Liver (tissue), 9 donors: ENCODE data around the gene SP2. TPM values are rescaled to one million over a fixed set of nuclear protein-coding genes. Genes with fewer than 3 reads are reported as not detected.

Experiments
- DNase-seq: peaks from one replicate; pipeline ENCODE4 v3.0.0-alpha.2; 2017; ENCODE audit warnings: low spot score
- H3K27ac ChIP-seq, 2 donors: one replicate each; pipeline ENCODE4 v1.7.0; 2013; ENCODE audit warnings: inconsistent platforms in 2 of 2, low read length in 2 of 2, control low read depth in 1 of 2, low read depth in 1 of 2, mild to moderate bottlenecking in 1 of 2
- H3K27me3 ChIP-seq, 4 donors: one replicate each; pipeline versions ENCODE4 v1.6.1 to v1.7.0; 2013; ENCODE audit warnings: low read length in 3 of 4, inconsistent platforms in 1 of 4, mild to moderate bottlenecking in 1 of 4, moderate library complexity in 1 of 4; ENCODE audit not compliant: control insufficient read depth in 4 of 4, insufficient read depth in 4 of 4
- H3K36me3 ChIP-seq, 4 donors: one replicate each; pipeline versions ENCODE4 v1.6.1 to v1.7.0; 2013; ENCODE audit warnings: low read length in 3 of 4, mild to moderate bottlenecking in 3 of 4, low read depth in 1 of 4, moderate library complexity in 1 of 4; ENCODE audit not compliant: control insufficient read depth in 4 of 4, insufficient read depth in 3 of 4
- H3K4me1 ChIP-seq, 4 donors: one replicate each; pipeline versions ENCODE4 v1.6.1 to v1.7.0; 2013; ENCODE audit warnings: low read length in 3 of 4, mild to moderate bottlenecking in 3 of 4, moderate library complexity in 1 of 4; ENCODE audit not compliant: control insufficient read depth in 4 of 4, insufficient read depth in 4 of 4
- H3K4me3 ChIP-seq, 3 donors: one replicate each; pipeline versions ENCODE4 v1.6.1 to v1.7.0; 2013; ENCODE audit warnings: low read length in 3 of 3, control low read depth in 1 of 3, low read depth in 1 of 3, mild to moderate bottlenecking in 1 of 3
- H3K9ac ChIP-seq, 2 donors: one replicate each; pipeline ENCODE4 v1.7.0; 2013; ENCODE audit warnings: low read length in 2 of 2, mild to moderate bottlenecking in 2 of 2, moderate library complexity in 2 of 2, control low read depth in 1 of 2, low read depth in 1 of 2
- H3K9me3 ChIP-seq, 4 donors: one replicate each; pipeline versions ENCODE4 v1.6.1 to v1.7.0; 2013; ENCODE audit warnings: low read length in 3 of 4; ENCODE audit not compliant: control insufficient read depth in 4 of 4
- EGR1 ChIP-seq, 2 donors: IDR thresholded peaks; 2 replicates each; pipeline ENCODE4 v1.6.1; 2016 to 2018; ENCODE audit warnings: antibody characterized with exemption in 2 of 2, low read depth in 2 of 2
- FOXA1 ChIP-seq: IDR thresholded peaks from 2 replicates; pipeline ENCODE4 v1.6.1; 2016; ENCODE audit warnings: antibody characterized with exemption
- GABPA ChIP-seq, 2 donors: IDR thresholded peaks in 1 of 2; conservative IDR thresholded peaks in 1 of 2; 2 replicates each; pipeline ENCODE4 v1.6.1; 2016; ENCODE audit warnings: antibody characterized with exemption in 2 of 2, mild to moderate bottlenecking in 1 of 2, moderate library complexity in 1 of 2
- HNF4G ChIP-seq: IDR thresholded peaks from 2 replicates; pipeline ENCODE4 v1.6.1; 2016; ENCODE audit warnings: antibody characterized with exemption
- JUND ChIP-seq, 2 donors: IDR thresholded peaks; 2 replicates each; pipeline ENCODE4 v1.6.1; 2016; ENCODE audit warnings: antibody characterized with exemption in 2 of 2
- NR2F2 ChIP-seq: IDR thresholded peaks from 2 replicates; pipeline ENCODE4 v1.6.1; 2016; ENCODE audit warnings: antibody characterized with exemption
- RAD21 ChIP-seq, 2 donors: IDR thresholded peaks; 2 replicates each; pipeline ENCODE4 v1.6.1; 2016; ENCODE audit warnings: antibody characterized with exemption in 2 of 2, mild to moderate bottlenecking in 2 of 2
- SP1 ChIP-seq: IDR thresholded peaks from 2 replicates; pipeline ENCODE4 v1.6.1; 2018; ENCODE audit warnings: antibody characterized with exemption, mild to moderate bottlenecking
- TAF1 ChIP-seq: conservative IDR thresholded peaks from 2 replicates; pipeline ENCODE4 v1.6.1; 2016; ENCODE audit warnings: antibody characterized with exemption, mild to moderate bottlenecking
- YY1 ChIP-seq: IDR thresholded peaks from 2 replicates; pipeline ENCODE4 v1.6.1; 2016; ENCODE audit warnings: antibody characterized with exemption, mild to moderate bottlenecking
- WGBS: extraction: QIAGEN DNeasy Blood & Tissue Kit; methylation state at CpG from one replicate; pipeline ENCODE4 v1.1.7; 2013; 5-methylcytosine and 5-hydroxymethylcytosine counted together
- polyA plus RNA-seq, 2 donors: library from polyadenylated mRNA; stranded (reverse) in 1 of 2; unstranded in 1 of 2; fragments of 200-250 nt in 1 of 2; fragments of >200 nt in 1 of 2; fragmentation: Nextera tagmentation in 1 of 2; extraction: Ambion mirVana in 1 of 2; gene quantifications; one replicate each; pipeline versions ENCODE4 v1.2.1 to v1.2.3, GENCODE V29; 2013 to 2015
- total RNA-seq, 2 donors: library from RNA; depleted of rRNA; stranded (reverse); fragments of >200 nt; gene quantifications; one replicate each; pipeline ENCODE4 v1.2.3, GENCODE V29; 2014
- TF ChIP-seq, protein P1 (sequence below): IDR thresholded peaks from 2 replicates; pipeline ENCODE4 v1.6.1; 2016; ENCODE audit warnings: antibody characterized with exemption
- TF ChIP-seq, protein P2 (sequence below): fragments of 150-350 bp; IDR thresholded peaks from 2 replicates; pipeline ENCODE4 v1.5.1; 2017; ENCODE audit warnings: improper control_type of control experiment, low read depth, low read length; ENCODE audit not compliant: missing input control
- TF ChIP-seq, protein P3 (sequence below): IDR thresholded peaks from 2 replicates; pipeline ENCODE4 v1.6.1; 2016; ENCODE audit warnings: antibody characterized with exemption, mild to moderate bottlenecking
- TF ChIP-seq, protein P4 (sequence below): IDR thresholded peaks from 2 replicates; pipeline ENCODE4 v1.6.1; 2016; ENCODE audit warnings: antibody characterized with exemption
- TF ChIP-seq, protein P5 (sequence below): IDR thresholded peaks from 2 replicates; pipeline ENCODE4 v1.6.1; 2016; ENCODE audit warnings: antibody characterized with exemption
- donor health status: healthy.
- donor health status: healthy.
- donor health status: healthy.
- donor health status: healthy.
- donor health status: healthy.

The SP2 gene
- total and polyA plus RNA-seq, 4 donors, result 2.2 to 5.7 (median 3.8) TPM

DNA sequence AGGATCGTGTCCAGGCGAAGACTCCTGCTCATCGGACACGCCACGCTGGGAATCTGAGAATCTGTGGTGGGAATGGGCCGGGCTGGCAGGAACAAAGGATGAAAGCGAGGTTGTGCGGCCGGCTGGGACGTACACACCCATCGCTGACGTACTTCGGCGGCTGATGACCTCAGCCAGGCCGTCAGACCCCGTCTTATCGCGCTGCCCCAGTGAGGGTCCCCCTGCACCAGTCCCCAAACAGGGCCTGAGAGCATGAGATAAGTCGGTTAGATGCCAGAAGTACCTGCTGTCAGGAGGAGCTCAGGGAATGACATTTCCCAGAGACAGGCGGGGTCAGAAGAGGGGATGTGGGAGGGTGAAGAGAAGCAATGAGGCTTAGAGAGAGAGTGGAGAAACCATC lies 29.1 kb upstream of the SP2 start:
- Histone ChIP-seq H3K9ac (no peak overlapping the region), H3K4me1 (no peaks in the 10 kb centered on the region), H3K36me3 (no peaks in the 10 kb centered on the region), H3K27me3 (peaks cover 0 to 7% (median 0%) of the 10 kb centered on the region in 4 donors), H3K4me3 (no peak overlapping the region), H3K27ac (no peak overlapping the region), H3K9me3 (no peaks in the 10 kb centered on the region)
- peak; percentile 60 for DNase-seq
- 76% methylated on average over 20 of the region's 20 CpGs for WGBS
- TF ChIP-seq YY1 (no peak), JUND (IDR thresholded peaks at IDR 0.05) (no peak), SP1 (no peak), EGR1 (IDR thresholded peaks at IDR 0.05; ENCODE audit: low read depth in 2 of 2) (no peak), HNF4G (no peak), FOXA1 (no peak)
- TF ChIP-seq, protein P1, sequence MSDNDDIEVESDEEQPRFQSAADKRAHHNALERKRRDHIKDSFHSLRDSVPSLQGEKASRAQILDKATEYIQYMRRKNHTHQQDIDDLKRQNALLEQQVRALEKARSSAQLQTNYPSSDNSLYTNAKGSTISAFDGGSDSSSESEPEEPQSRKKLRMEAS, result no peak
- TF ChIP-seq, protein P2, sequence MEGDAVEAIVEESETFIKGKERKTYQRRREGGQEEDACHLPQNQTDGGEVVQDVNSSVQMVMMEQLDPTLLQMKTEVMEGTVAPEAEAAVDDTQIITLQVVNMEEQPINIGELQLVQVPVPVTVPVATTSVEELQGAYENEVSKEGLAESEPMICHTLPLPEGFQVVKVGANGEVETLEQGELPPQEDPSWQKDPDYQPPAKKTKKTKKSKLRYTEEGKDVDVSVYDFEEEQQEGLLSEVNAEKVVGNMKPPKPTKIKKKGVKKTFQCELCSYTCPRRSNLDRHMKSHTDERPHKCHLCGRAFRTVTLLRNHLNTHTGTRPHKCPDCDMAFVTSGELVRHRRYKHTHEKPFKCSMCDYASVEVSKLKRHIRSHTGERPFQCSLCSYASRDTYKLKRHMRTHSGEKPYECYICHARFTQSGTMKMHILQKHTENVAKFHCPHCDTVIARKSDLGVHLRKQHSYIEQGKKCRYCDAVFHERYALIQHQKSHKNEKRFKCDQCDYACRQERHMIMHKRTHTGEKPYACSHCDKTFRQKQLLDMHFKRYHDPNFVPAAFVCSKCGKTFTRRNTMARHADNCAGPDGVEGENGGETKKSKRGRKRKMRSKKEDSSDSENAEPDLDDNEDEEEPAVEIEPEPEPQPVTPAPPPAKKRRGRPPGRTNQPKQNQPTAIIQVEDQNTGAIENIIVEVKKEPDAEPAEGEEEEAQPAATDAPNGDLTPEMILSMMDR, result no peak

DNA sequence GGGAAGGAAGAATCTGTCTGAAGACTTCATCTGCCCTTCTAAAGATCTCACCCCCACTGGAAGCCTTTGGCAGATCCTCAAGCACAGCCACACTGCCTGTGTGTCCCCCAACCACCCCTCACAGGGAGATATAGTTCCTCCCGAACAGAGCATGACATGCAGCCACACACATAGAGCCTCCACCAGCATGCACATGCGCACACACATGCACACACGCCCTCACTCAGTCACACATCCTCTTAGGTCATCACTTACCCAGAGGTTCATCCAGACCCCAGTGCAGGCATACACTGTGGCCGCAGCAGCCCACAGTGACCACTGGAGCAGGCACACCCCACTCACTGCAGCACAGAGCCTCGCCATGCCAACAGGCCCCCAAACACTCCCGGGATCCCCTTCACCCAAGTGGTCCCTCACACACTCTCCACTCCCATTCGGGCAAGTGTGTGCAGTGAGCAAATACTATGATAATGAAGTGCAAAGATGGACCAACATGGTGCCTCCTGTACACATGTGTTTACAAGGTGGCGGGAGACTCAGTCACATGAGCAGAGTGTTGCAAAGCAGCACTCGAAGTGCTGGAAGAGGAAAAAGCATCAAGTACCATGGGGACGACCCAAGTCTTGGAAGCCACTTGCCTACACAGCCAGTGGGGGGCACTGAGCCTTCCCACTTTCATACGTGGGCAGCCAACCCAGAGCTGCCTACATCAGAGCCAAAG lies 28.1 kb upstream of the SP2 start:
- 90% methylated on average over 11 of the region's 11 CpGs for WGBS
- DNase-seq, result no peak
- H3K9me3 ChIP-seq, result no peaks in the 10 kb centered on the region
- no peak overlapping the region for H3K27ac ChIP-seq
- peaks cover 0 to 7% (median 0%) of the 10 kb centered on the region in 4 donors for H3K27me3 ChIP-seq
- no peaks in the 10 kb centered on the region for H3K36me3 ChIP-seq
- TF ChIP-seq, protein P3, sequence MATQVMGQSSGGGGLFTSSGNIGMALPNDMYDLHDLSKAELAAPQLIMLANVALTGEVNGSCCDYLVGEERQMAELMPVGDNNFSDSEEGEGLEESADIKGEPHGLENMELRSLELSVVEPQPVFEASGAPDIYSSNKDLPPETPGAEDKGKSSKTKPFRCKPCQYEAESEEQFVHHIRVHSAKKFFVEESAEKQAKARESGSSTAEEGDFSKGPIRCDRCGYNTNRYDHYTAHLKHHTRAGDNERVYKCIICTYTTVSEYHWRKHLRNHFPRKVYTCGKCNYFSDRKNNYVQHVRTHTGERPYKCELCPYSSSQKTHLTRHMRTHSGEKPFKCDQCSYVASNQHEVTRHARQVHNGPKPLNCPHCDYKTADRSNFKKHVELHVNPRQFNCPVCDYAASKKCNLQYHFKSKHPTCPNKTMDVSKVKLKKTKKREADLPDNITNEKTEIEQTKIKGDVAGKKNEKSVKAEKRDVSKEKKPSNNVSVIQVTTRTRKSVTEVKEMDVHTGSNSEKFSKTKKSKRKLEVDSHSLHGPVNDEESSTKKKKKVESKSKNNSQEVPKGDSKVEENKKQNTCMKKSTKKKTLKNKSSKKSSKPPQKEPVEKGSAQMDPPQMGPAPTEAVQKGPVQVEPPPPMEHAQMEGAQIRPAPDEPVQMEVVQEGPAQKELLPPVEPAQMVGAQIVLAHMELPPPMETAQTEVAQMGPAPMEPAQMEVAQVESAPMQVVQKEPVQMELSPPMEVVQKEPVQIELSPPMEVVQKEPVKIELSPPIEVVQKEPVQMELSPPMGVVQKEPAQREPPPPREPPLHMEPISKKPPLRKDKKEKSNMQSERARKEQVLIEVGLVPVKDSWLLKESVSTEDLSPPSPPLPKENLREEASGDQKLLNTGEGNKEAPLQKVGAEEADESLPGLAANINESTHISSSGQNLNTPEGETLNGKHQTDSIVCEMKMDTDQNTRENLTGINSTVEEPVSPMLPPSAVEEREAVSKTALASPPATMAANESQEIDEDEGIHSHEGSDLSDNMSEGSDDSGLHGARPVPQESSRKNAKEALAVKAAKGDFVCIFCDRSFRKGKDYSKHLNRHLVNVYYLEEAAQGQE, result no peak
- TF ChIP-seq, protein P4, sequence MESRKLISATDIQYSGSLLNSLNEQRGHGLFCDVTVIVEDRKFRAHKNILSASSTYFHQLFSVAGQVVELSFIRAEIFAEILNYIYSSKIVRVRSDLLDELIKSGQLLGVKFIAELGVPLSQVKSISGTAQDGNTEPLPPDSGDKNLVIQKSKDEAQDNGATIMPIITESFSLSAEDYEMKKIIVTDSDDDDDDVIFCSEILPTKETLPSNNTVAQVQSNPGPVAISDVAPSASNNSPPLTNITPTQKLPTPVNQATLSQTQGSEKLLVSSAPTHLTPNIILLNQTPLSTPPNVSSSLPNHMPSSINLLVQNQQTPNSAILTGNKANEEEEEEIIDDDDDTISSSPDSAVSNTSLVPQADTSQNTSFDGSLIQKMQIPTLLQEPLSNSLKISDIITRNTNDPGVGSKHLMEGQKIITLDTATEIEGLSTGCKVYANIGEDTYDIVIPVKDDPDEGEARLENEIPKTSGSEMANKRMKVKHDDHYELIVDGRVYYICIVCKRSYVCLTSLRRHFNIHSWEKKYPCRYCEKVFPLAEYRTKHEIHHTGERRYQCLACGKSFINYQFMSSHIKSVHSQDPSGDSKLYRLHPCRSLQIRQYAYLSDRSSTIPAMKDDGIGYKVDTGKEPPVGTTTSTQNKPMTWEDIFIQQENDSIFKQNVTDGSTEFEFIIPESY, result no peak
- TF ChIP-seq GABPA (IDR thresholded peaks at IDR 0.05 in 1 of 2, conservative IDR thresholded peaks at IDR 0.05 in 1 of 2) (no peak), TAF1 (no peak), RAD21 (IDR thresholded peaks at IDR 0.05) (no peak), NR2F2 (no peak), FOXA1 (no peak), HNF4G (no peak)
- TF ChIP-seq, protein P1, result no peak
- TF ChIP-seq, protein P2, result no peak
- TF ChIP-seq, protein P5, sequence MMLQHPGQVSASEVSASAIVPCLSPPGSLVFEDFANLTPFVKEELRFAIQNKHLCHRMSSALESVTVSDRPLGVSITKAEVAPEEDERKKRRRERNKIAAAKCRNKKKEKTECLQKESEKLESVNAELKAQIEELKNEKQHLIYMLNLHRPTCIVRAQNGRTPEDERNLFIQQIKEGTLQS, result no peak
- H3K9ac ChIP-seq, result no peak overlapping the region
- no peaks in the 10 kb centered on the region for H3K4me1 ChIP-seq
- H3K4me3 ChIP-seq, result no peak overlapping the region
